Activated naive CD8-positive, alpha-beta T cell treated with anti-CD3 and anti-CD28 coated beads, Interleukin-2, amount 50 U/mL, for 16 hours (primary cell): Measurements from ENCODE around the gene SEZ6.
A peak's percentile ranks its signal among the peaks of the same experiment; 100 is the strongest.

Experiments
- DNase-seq: peaks from one replicate; pipeline ENCODE4 v3.0.0-alpha.2; 2020; ENCODE audit warnings: low read depth, low spot score

SEZ6 gene

GRCh38 chr17:29005936-29006511 lies at the start of gene SEZ6:
SEZ6 (minus strand) TSS chr17:29006033; CDS start chr17:29005869, 164 bp downstream.
- DNase-seq, result peak; percentile 27

GRCh38 chr17:29054835-29055234 lies 49.0 kb upstream of the SEZ6 start:
- no peak for DNase-seq

GRCh38 chr17:29051731-29052130 lies 45.9 kb upstream of the SEZ6 start:
- no peak for DNase-seq

GRCh38 chr17:29051194-29051593 lies 45.4 kb upstream of the SEZ6 start:
- no peak for DNase-seq

- DNase-seq, result no peak
These were observed 44.3 kb upstream of the SEZ6 start for GRCh38 chr17:29050176-29050575.

- DNase-seq, result no peak
These were observed 43.8 kb upstream of the SEZ6 start for GRCh38 chr17:29049541-29050145.

GRCh38 chr17:29048440-29049368 lies 42.9 kb upstream of the SEZ6 start:
- DNase-seq, result no peak

GRCh38 chr17:29046473-29046839 lies 40.6 kb upstream of the SEZ6 start:
- DNase-seq, result no peak

- no peak for DNase-seq
These were observed 40.1 kb upstream of the SEZ6 start for GRCh38 chr17:29045734-29046472.

GRCh38 chr17:29045026-29045425 lies 39.2 kb upstream of the SEZ6 start:
- no peak for DNase-seq

- no peak for DNase-seq
These were observed 37.8 kb upstream of the SEZ6 start for GRCh38 chr17:29043539-29044145.

- no peak for DNase-seq
These were observed 37.1 kb upstream of the SEZ6 start, which contains the start of gene PIPOX for GRCh38 chr17:29042679-29043538. PIPOX (plus strand) TSS chr17:29043141; CDS start chr17:29043226, 85 bp downstream.

GRCh38 chr17:29042026-29042678 lies 36.3 kb upstream of the SEZ6 start:
- no peak for DNase-seq

GRCh38 chr17:29041571-29041970 lies 35.7 kb upstream of the SEZ6 start:
- DNase-seq, result no peak

GRCh38 chr17:29041091-29041490 lies 35.3 kb upstream of the SEZ6 start:
- no peak for DNase-seq

- DNase-seq, result no peak
These were observed 34.1 kb upstream of the SEZ6 start for GRCh38 chr17:29039764-29040598.

- DNase-seq, result no peak
These were observed 32.4 kb upstream of the SEZ6 start for GRCh38 chr17:29038085-29038795.

GRCh38 chr17:29037739-29038084 lies 31.9 kb upstream of the SEZ6 start:
- no peak for DNase-seq

- DNase-seq, result no peak
These were observed 30.8 kb upstream of the SEZ6 start for GRCh38 chr17:29036584-29036983.
